OCI-LY3 (cell line): ENCODE data around the gene MACF1.

Source experiments
- EZH2phosphoT487 ChIP-seq: fragments of 200-600 bp; shearing (Covaris generic); IDR thresholded peaks from 2 replicates; pipeline ENCODE4 v1.6.1; 2018; ENCODE audit warnings: antibody characterized with exemption, mixed run types, low read depth
- TF ChIP-seq, protein P1 (sequence below): fragments of 200-600, 300-600 bp; sonication (generic); IDR thresholded peaks from 2 replicates; pipeline ENCODE4 v1.5.1; 2014; ENCODE audit warnings: antibody characterized with exemption, low read length, low read depth

DNA sequence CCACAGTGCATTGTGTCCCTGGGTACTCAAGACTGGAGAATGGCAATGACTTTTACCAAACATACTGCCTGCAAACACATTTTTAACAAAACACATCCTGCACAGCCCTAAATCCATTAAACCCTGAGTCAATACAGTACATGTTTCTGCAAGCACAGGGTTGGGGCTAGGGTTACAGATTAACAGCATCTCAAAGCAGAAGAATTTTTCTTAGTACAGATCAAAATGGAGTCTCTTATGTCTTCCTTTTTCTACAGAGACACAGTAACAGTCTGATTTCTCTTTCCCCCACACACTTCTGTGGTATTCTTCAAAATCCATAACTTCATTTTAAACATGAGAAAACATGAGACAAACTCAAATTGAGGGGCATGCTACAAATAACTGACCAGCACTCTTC is 300.8 kb downstream of the MACF1 start:
- TF ChIP-seq, protein P1, sequence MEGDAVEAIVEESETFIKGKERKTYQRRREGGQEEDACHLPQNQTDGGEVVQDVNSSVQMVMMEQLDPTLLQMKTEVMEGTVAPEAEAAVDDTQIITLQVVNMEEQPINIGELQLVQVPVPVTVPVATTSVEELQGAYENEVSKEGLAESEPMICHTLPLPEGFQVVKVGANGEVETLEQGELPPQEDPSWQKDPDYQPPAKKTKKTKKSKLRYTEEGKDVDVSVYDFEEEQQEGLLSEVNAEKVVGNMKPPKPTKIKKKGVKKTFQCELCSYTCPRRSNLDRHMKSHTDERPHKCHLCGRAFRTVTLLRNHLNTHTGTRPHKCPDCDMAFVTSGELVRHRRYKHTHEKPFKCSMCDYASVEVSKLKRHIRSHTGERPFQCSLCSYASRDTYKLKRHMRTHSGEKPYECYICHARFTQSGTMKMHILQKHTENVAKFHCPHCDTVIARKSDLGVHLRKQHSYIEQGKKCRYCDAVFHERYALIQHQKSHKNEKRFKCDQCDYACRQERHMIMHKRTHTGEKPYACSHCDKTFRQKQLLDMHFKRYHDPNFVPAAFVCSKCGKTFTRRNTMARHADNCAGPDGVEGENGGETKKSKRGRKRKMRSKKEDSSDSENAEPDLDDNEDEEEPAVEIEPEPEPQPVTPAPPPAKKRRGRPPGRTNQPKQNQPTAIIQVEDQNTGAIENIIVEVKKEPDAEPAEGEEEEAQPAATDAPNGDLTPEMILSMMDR, result no peak
- TF ChIP-seq EZH2phosphoT487, result no peak
